OCI-LY1 (cell line): ENCODE data around the gene WSCD2.

Source experiments
- H2AFZ ChIP-seq: fragments of 200-600 bp; sonication (generic), shearing (Covaris generic); 2 replicates; pipeline ENCODE4 v1.6.0; 2014; ENCODE audit warnings: antibody characterized with exemption, mild to moderate bottlenecking, low read length
- H3F3A ChIP-seq: fragments of 200-600 bp; sonication (generic), shearing (Covaris generic); 2 replicates; pipeline ENCODE4 v1.6.0; 2014; ENCODE audit warnings: mild to moderate bottlenecking, antibody characterized with exemption, low read length, moderate library complexity; ENCODE audit not compliant: insufficient read depth
- H3K27ac ChIP-seq: fragments of 200-600 bp; sonication (generic); 2 replicates; pipeline ENCODE4 v1.5.1; 2014; ENCODE audit warnings: low read length, mixed run types, mild to moderate bottlenecking, low read depth; ENCODE audit not compliant: poor library complexity, severe bottlenecking
- H3K27me3 ChIP-seq: fragments of 200-600 bp; sonication (generic); 2 replicates; pipeline ENCODE4 v1.6.0; 2014; ENCODE audit warnings: antibody characterized with exemption, mild to moderate bottlenecking, low read length, moderate library complexity; ENCODE audit not compliant: insufficient read depth
- H3K36me3 ChIP-seq: fragments of 200-600 bp; sonication (generic); 2 replicates; pipeline ENCODE4 v1.6.1; 2014; ENCODE audit warnings: mild to moderate bottlenecking, antibody characterized with exemption, low read length, moderate library complexity, mixed read lengths; ENCODE audit not compliant: insufficient read depth
- H3K4me1 ChIP-seq: fragments of 200-600 bp; sonication (generic); 2 replicates; pipeline ENCODE4 v1.5.1; 2014; ENCODE audit warnings: mild to moderate bottlenecking, low read length, moderate library complexity; ENCODE audit not compliant: insufficient read depth, severe bottlenecking
- H3K4me2 ChIP-seq: fragments of 200-600 bp; sonication (generic), shearing (Covaris generic); 2 replicates; pipeline ENCODE4 v1.6.1; 2014; ENCODE audit warnings: low read length
- H3K4me3 ChIP-seq: fragments of 200-600 bp; sonication (generic); 2 replicates; pipeline ENCODE4 v1.5.1; 2014; ENCODE audit warnings: low read length, low read depth, mild to moderate bottlenecking, mixed read lengths; ENCODE audit not compliant: poor library complexity, severe bottlenecking
- H3K79me2 ChIP-seq: fragments of 200-600 bp; shearing (Covaris generic); 2 replicates; pipeline ENCODE4 v1.6.1; 2016; ENCODE audit warnings: mixed run types, low read length, mixed read lengths; ENCODE audit not compliant: insufficient read depth
- H3K9ac ChIP-seq: fragments of 200-600 bp; sonication (generic), shearing (Covaris generic); 2 replicates; pipeline ENCODE4 v1.6.1; 2014; ENCODE audit warnings: mild to moderate bottlenecking, low read length, mixed read lengths
- H3K9me2 ChIP-seq: fragments of 200-600 bp; sonication (generic), shearing (Covaris generic); 2 replicates; pipeline ENCODE4 v1.6.1; 2014; ENCODE audit warnings: low read depth, mild to moderate bottlenecking, low read length, mixed read lengths
- H3K9me3 ChIP-seq: fragments of 200-600 bp; shearing (Covaris generic); 2 replicates; pipeline ENCODE4 v1.6.1; 2014; ENCODE audit warnings: low read length, mixed read lengths
- H4K20me1 ChIP-seq: fragments of 200-600 bp; sonication (generic), shearing (Covaris generic); 2 replicates; pipeline ENCODE4 v1.6.0; 2016; ENCODE audit warnings: mild to moderate bottlenecking, low read length; ENCODE audit not compliant: insufficient read depth
- CTCF ChIP-seq: fragments of 200-600 bp; sonication (generic), shearing (Covaris generic); IDR thresholded peaks from 2 replicates; pipeline ENCODE4 v1.5.1; 2017; ENCODE audit warnings: mild to moderate bottlenecking, antibody characterized with exemption, low read length, moderate library complexity, mixed read lengths
- EZH2 ChIP-seq: fragments of 200-600 bp; sonication (generic), shearing (Covaris generic); IDR thresholded peaks from 2 replicates; pipeline ENCODE4 v1.8.0; 2017; ENCODE audit warnings: borderline replicate concordance, mixed run types, mild to moderate bottlenecking, antibody characterized with exemption, low read length, moderate library complexity, mixed read lengths

Gene WSCD2

GRCh38 chr12:108201808-108202207, 72.7 kb downstream of the WSCD2 start:
- H3K27me3 ChIP-seq, result no peaks in the 10 kb centered on the region
- no peaks in the 10 kb centered on the region for H3K79me2 ChIP-seq
- H3K4me2 ChIP-seq, result no peak overlapping the region
- no peak overlapping the region for H2AFZ ChIP-seq
- H3K27ac ChIP-seq, result no peak overlapping the region
- no peak for TF ChIP-seq EZH2
- no peak for TF ChIP-seq CTCF
- no peak overlapping the region for H3K9ac ChIP-seq
- no peaks in the 10 kb centered on the region for H3K36me3 ChIP-seq
- H3K9me3 ChIP-seq, result no peaks in the 10 kb centered on the region
- H3K4me3 ChIP-seq, result no peak overlapping the region
- H3F3A ChIP-seq, result no peaks in the 10 kb centered on the region
- H4K20me1 ChIP-seq, result no peaks in the 10 kb centered on the region
- no peaks in the 10 kb centered on the region for H3K9me2 ChIP-seq
- no peaks in the 10 kb centered on the region for H3K4me1 ChIP-seq

GRCh38 chr12:108204117-108204987, 75.3 kb downstream of the WSCD2 start:
- Histone ChIP-seq H3K9me2 (no peaks in the 10 kb centered on the region), H3F3A (no peaks in the 10 kb centered on the region), H3K27ac (no peak overlapping the region), H3K9ac (no peak overlapping the region), H3K4me3 (no peak overlapping the region), H3K4me1 (no peaks in the 10 kb centered on the region), H3K9me3 (no peaks in the 10 kb centered on the region), H3K79me2 (no peaks in the 10 kb centered on the region), H3K4me2 (no peak overlapping the region), H2AFZ (no peak overlapping the region), H3K27me3 (no peaks in the 10 kb centered on the region), H4K20me1 (no peaks in the 10 kb centered on the region), H3K36me3 (no peaks in the 10 kb centered on the region)
- TF ChIP-seq EZH2, result no peak
- TF ChIP-seq CTCF, result no peak

- no peak overlapping the region for H3K4me2 ChIP-seq
- H3K27ac ChIP-seq, result no peak overlapping the region
- no peaks in the 10 kb centered on the region for H3K27me3 ChIP-seq
- H3K4me1 ChIP-seq, result no peaks in the 10 kb centered on the region
- H3K4me3 ChIP-seq, result no peak overlapping the region
- H3K9me3 ChIP-seq, result no peaks in the 10 kb centered on the region
- H4K20me1 ChIP-seq, result no peaks in the 10 kb centered on the region
- no peaks in the 10 kb centered on the region for H3K9me2 ChIP-seq
- no peak overlapping the region for H3K9ac ChIP-seq
- no peaks in the 10 kb centered on the region for H3F3A ChIP-seq
- TF ChIP-seq EZH2, result no peak
- no peak for TF ChIP-seq CTCF
- H2AFZ ChIP-seq, result no peak overlapping the region
- H3K36me3 ChIP-seq, result no peaks in the 10 kb centered on the region
- H3K79me2 ChIP-seq, result no peaks in the 10 kb centered on the region
Measured at GRCh38 chr12:108205864-108206263, 76.8 kb downstream of the WSCD2 start.
